ENCODE results near the gene PACC1. TPM values are rescaled to one million over a fixed set of nuclear protein-coding genes. Genes with fewer than 3 reads are reported as not detected.
A peak's percentile ranks its signal among the peaks of the same experiment; 100 is the strongest.

PACC1 gene
- total RNA-seq, 3 donors from 2014 or later (not counting 1 experiment from before 2014, with no cell fraction given): 5.0 to 14.2 (median 11.4) TPM

- ATAC-seq (no peak), DNase-seq (no peak)
- Mint-ChIP-seq H3K27me3 (ENCODE audit: low read depth in 2 of 2) (no peaks in the 10 kb centered on the region), H3K4me3 (no peak overlapping the region), H3K36me3 (no peaks in the 10 kb centered on the region), H3K4me1 (peaks cover 60 to 62% of the 10 kb centered on the region in 2 donors), H3K9me3 (no peaks in the 10 kb centered on the region), H3K27ac (peak overlapping the region; percentile 80 to 87)
- Histone ChIP-seq H3K9me3 (ENCODE audit: control insufficient read depth, insufficient read depth, low read length) (no peaks in the 10 kb centered on the region), H3K27ac (ENCODE audit: low read length) (no peak overlapping the region), H3K36me3 (ENCODE audit: control insufficient read depth, insufficient read depth, low read length) (no peaks in the 10 kb centered on the region), H3K4me3 (ENCODE audit: low read length) (no peak overlapping the region), H3K4me1 (ENCODE audit: control insufficient read depth, insufficient read depth, low read length) (peaks cover 9% of the 10 kb centered on the region), H3K27me3 (ENCODE audit: control insufficient read depth, insufficient read depth, low read length) (no peaks in the 10 kb centered on the region)
- TF ChIP-seq, protein P1, sequence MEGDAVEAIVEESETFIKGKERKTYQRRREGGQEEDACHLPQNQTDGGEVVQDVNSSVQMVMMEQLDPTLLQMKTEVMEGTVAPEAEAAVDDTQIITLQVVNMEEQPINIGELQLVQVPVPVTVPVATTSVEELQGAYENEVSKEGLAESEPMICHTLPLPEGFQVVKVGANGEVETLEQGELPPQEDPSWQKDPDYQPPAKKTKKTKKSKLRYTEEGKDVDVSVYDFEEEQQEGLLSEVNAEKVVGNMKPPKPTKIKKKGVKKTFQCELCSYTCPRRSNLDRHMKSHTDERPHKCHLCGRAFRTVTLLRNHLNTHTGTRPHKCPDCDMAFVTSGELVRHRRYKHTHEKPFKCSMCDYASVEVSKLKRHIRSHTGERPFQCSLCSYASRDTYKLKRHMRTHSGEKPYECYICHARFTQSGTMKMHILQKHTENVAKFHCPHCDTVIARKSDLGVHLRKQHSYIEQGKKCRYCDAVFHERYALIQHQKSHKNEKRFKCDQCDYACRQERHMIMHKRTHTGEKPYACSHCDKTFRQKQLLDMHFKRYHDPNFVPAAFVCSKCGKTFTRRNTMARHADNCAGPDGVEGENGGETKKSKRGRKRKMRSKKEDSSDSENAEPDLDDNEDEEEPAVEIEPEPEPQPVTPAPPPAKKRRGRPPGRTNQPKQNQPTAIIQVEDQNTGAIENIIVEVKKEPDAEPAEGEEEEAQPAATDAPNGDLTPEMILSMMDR (IDR thresholded peaks at IDR 0.05): no peak
- intact Hi-C loops (cut with micrococcal nuclease): loop anchor here (2.0 kb wide), 1 partner anchor 252 kb away; no protein-coding TSS in a partner anchor
- no CpG with 5 or more reads among the region's 2 CpGs for WGBS (ENCODE audit: insufficient coverage)
These were observed 99.5 kb downstream of the PACC1 start for GRCh38 chr1:212315184-212315583.

Other genes starting within 250 kb of the PACC1 start
- gene PPP2R5A, start 129.5 kb downstream of the PACC1 start, total RNA-seq: 10 to 100 TPM; 74.0 to 99.8 (median 86.4) TPM
- 10 to 100 TPM in 2 of 3 donors, 1 to 10 TPM in 1; 7.2 to 14.0 (median 12.2) TPM for gene NENF, start 18.0 kb upstream of the PACC1 start, total RNA-seq
- gene ATF3, start 193.9 kb upstream of the PACC1 start, total RNA-seq: 100 to 1,000 TPM in 1 of 3 donors, 10 to 100 TPM in 2; 62.2 to 135 (median 78.5) TPM